A549 (cell line): ENCODE results near the gene SET. TPM values are rescaled to one million over a fixed set of nuclear protein-coding genes. Genes with fewer than 3 reads are reported as not detected.

Experiments
- ATAC-seq, 2 experiments: fragments of 200-7000 bp in 1 of 2; fragments of >200 bp in 1 of 2; cut with Nextera tagmentation in 1 of 2; cut with Tn5 transposase in 1 of 2; 3 replicates each; pipeline versions ENCODE4 v1.8.0 to v1.9.1; 2018 to 2020; ENCODE audit warnings: mild to moderate bottlenecking in 1 of 2, moderate library complexity in 1 of 2
- CTCF ChIA-PET: fragments of 300-600 bp; sonication (Branson Sonifier 250); formaldehyde crosslinking; extraction: SDS; loops from one replicate; lab custom pipeline; 2021; ENCODE audit warnings: antibody characterized with exemption, inconsistent platforms; lab: Yijun Ruan, JAX
- POLR2A ChIA-PET: fragments of 350-600 bp; formaldehyde crosslinking; extraction: SDS; loops from one replicate; lab custom pipeline; 2021; ENCODE audit warnings: antibody characterized with exemption, inconsistent platforms; lab: Yijun Ruan, JAX
- DNase-seq, 2 experiments: peaks; one replicate each; pipeline versions ENCODE4 v3.0.0 to v3.0.0-alpha.2; 2011 to 2016; ENCODE audit warnings: low read depth in 1 of 2, low spot score in 1 of 2
- FAIRE-seq: peaks from 2 replicates; lab custom pipeline; 2011; peaks lifted over from hg19 to GRCh38; lab: Jason Lieb, UNC
- H3K27ac ChIP-seq, 2 experiments: fragments of >200 bp; sonication (Bioruptor Twin); formaldehyde crosslinking; 3 replicates each; pipeline ENCODE4 v1.5.1; 2016 to 2017
- H3K4me1 ChIP-seq: fragments of >200 bp; sonication (Bioruptor Twin); formaldehyde crosslinking; 3 replicates; pipeline ENCODE4 v1.6.1; 2016
- H3K4me2 ChIP-seq: fragments of >200 bp; sonication (Bioruptor Twin); formaldehyde crosslinking; 3 replicates; pipeline ENCODE4 v1.6.1; 2016
- H3K4me3 ChIP-seq: fragments of >200 bp; sonication (Bioruptor Twin); formaldehyde crosslinking; 3 replicates; pipeline ENCODE4 v1.5.1; 2016
- H3K9me3 ChIP-seq: fragments of >200 bp; sonication (Bioruptor Twin); formaldehyde crosslinking; 3 replicates; pipeline ENCODE4 v1.6.1; 2016
- CHD4 ChIP-seq: fragments of 200-600 bp; sonication (generic); IDR thresholded peaks from 2 replicates; pipeline ENCODE4 v1.6.1; 2016; ENCODE audit warnings: antibody characterized with exemption, mild to moderate bottlenecking, borderline replicate concordance
- EHMT2 ChIP-seq: fragments of 200-600 bp; sonication (generic); IDR thresholded peaks from 2 replicates; pipeline ENCODE4 v1.6.1; 2016; ENCODE audit warnings: antibody characterized with exemption, low read depth, mild to moderate bottlenecking, moderate library complexity
- EP300 ChIP-seq, 2 experiments: fragments of >200 bp; sonication (Bioruptor Twin); formaldehyde crosslinking; IDR thresholded peaks; 2 replicates in 1 of 2; 3 replicates in 1 of 2; pipeline ENCODE4 v1.6.1; 2016 to 2017
- ESRRA ChIP-seq: fragments of 150-350 bp; IDR thresholded peaks from 2 replicates; pipeline ENCODE4 v1.6.1; 2014; ENCODE audit warnings: mild to moderate bottlenecking, low read length, borderline replicate concordance
- FOSB ChIP-seq: fragments of 250-450 bp; sonication (Bioruptor Pico); IDR thresholded peaks from 2 replicates; pipeline ENCODE4 v1.5.0; 2020; ENCODE audit warnings: mild to moderate bottlenecking, moderate library complexity
- FOXS1 ChIP-seq: fragments of 250-450 bp; sonication (Bioruptor Pico); IDR thresholded peaks from 2 replicates; pipeline ENCODE4 v1.5.0; 2020; ENCODE audit warnings: mild to moderate bottlenecking, moderate library complexity
- HOXB5 ChIP-seq: fragments of 250-450 bp; sonication (Bioruptor Pico); IDR thresholded peaks from 2 replicates; pipeline ENCODE4 v1.5.0; 2020; ENCODE audit warnings: mild to moderate bottlenecking, moderate library complexity
- JUNB ChIP-seq: fragments of >200 bp; sonication (Bioruptor Twin); formaldehyde crosslinking; IDR thresholded peaks from 2 replicates; pipeline ENCODE4 v1.6.1; 2016
- KDM1A ChIP-seq: fragments of 200-600 bp; sonication (generic); IDR thresholded peaks from 2 replicates; pipeline ENCODE4 v1.6.1; 2016; ENCODE audit warnings: low read depth, mild to moderate bottlenecking
- KDM5A ChIP-seq: fragments of 200-600 bp; sonication (generic); IDR thresholded peaks from 2 replicates; pipeline ENCODE4 v1.6.1; 2016; ENCODE audit warnings: antibody characterized with exemption, mild to moderate bottlenecking
- MAFK ChIP-seq: fragments of 450-650 bp; IDR thresholded peaks from 2 replicates; pipeline ENCODE4 v1.6.1; 2014; ENCODE audit not compliant: partially characterized antibody
- MAZ ChIP-seq: fragments of 150-350 bp; IDR thresholded peaks from 2 replicates; pipeline ENCODE4 v1.6.1; 2014; ENCODE audit warnings: antibody characterized with exemption, low read depth, low read length, borderline replicate concordance
- MYC ChIP-seq: IDR thresholded peaks from 2 replicates; pipeline ENCODE4 v1.6.1; 2012; ENCODE audit warnings: mild to moderate bottlenecking, inconsistent platforms, low read length, improper control_type of control experiment, borderline replicate concordance
- NR3C1 ChIP-seq: fragments of >200 bp; sonication (Bioruptor Twin); formaldehyde crosslinking; IDR thresholded peaks from 3 replicates; pipeline ENCODE4 v1.6.1; 2017
- POLR2A ChIP-seq: IDR thresholded peaks from 2 replicates; pipeline ENCODE4 v1.6.1; 2012; ENCODE audit warnings: mild to moderate bottlenecking, low read length
- POLR2AphosphoS2 ChIP-seq: conservative IDR thresholded peaks from 2 replicates; pipeline ENCODE4 v1.6.1; 2012; ENCODE audit warnings: low read length, improper control_type of control experiment, inconsistent platforms
- RAD21 ChIP-seq, 2 experiments: fragments of >200 bp in 1 of 2; sonication (Bioruptor Twin) in 1 of 2; formaldehyde crosslinking in 1 of 2; IDR thresholded peaks in 1 of 2; conservative IDR thresholded peaks in 1 of 2; 2 replicates in 1 of 2; 3 replicates in 1 of 2; pipeline ENCODE4 v1.6.1; 2012 to 2018; ENCODE audit warnings: inconsistent platforms in 1 of 2
- RARB ChIP-seq: fragments of 250-450 bp; sonication (Bioruptor Pico); IDR thresholded peaks from 2 replicates; pipeline ENCODE4 v1.8.0; 2021; ENCODE audit warnings: mild to moderate bottlenecking, moderate library complexity
- RCOR1 ChIP-seq: fragments of 150-350 bp; IDR thresholded peaks from 2 replicates; pipeline ENCODE4 v1.6.1; 2014; ENCODE audit warnings: antibody characterized with exemption, low read length, low read depth
- TP53 ChIP-seq: fragments of 250-450 bp; sonication (Bioruptor Pico); IDR thresholded peaks from 2 replicates; pipeline ENCODE4 v1.5.0; 2021; ENCODE audit warnings: mild to moderate bottlenecking, moderate library complexity
- WGBS: methylation state at CpG from one replicate; pipeline ENCODE4 v1.1.6; 2017; ENCODE audit errors: missing lambda C conversion rate; 5-methylcytosine and 5-hydroxymethylcytosine counted together
- polyA plus RNA-seq, 4 experiments: library from polyadenylated mRNA; depleted of rRNA in 3 of 4; stranded (reverse); fragments of >200 nt; fragmentation: RNase III in 1 of 4; extraction: RNeasy Plus Mini Kit Qiagen cat#74134 plus additional on column Dnase treatment in 1 of 4; gene quantifications; 2 replicates in 3 of 4; 3 replicates in 1 of 4; pipeline ENCODE4 v1.2.3, GENCODE V29; 2011 to 2017
- TF ChIP-seq, protein P1 (sequence below): IDR thresholded peaks from 2 replicates; pipeline ENCODE4 v1.6.1; 2012; ENCODE audit warnings: low read depth, borderline replicate concordance
- TF ChIP-seq, protein P2 (sequence below): fragments of >200 bp; sonication (Bioruptor Twin); formaldehyde crosslinking; IDR thresholded peaks from 3 replicates; pipeline ENCODE4 v1.5.1; 2016
- TF ChIP-seq, protein P3 (sequence below): fragments of 250-450 bp; sonication (Bioruptor Pico); IDR thresholded peaks from 2 replicates; pipeline ENCODE4 v1.5.0; 2020; ENCODE audit warnings: low read depth, mild to moderate bottlenecking, moderate library complexity
- TF ChIP-seq, protein P4 (sequence below): fragments of 150-350 bp; IDR thresholded peaks from 2 replicates; pipeline ENCODE4 v1.6.1; 2014; ENCODE audit warnings: low read depth, mild to moderate bottlenecking, low read length

The SET gene
- polyA plus RNA-seq, 2 of the 4 experiments (the other 2 are of a cell fraction): 518 to 538 TPM

DNA sequence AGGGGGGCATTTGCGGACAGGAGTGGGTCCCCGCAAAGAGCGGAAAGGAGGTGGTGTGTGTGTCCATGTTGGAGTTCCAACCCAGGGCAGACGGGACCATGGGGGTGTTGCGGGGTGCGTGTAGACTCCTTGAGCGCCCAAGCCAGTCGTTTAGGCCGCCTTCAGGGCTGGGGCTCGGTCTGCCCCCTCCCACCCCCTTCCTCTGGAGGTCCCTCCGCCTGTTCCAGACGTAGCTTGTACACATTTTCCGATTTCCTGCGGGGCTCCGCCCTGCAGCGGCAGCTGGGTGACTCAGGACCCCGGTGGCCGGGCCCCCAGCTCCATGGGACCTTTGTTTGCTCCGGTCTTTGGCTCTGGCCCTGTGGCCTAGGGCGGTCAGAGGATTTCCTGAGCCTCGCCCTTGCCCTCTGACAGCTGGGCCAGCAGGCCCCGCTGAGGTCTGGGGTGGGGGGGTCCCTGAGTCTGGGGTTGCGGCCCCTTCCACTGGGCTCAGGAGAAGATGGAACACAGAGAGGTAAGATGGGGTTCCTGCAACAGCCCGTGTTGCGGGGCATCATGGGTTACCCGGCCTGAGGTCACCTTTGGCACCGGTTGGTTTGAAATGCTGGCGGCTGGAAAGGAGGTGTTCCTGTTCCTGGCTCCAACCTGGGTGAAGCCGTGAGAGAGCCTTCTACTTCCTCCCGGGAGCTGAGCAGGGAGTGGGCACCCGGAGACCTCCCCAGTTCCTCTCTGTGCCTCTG lies 14.8 kb downstream of the SET start (continued):
- TF ChIP-seq ESRRA: no peak
- TF ChIP-seq KDM1A: no peak

DNA sequence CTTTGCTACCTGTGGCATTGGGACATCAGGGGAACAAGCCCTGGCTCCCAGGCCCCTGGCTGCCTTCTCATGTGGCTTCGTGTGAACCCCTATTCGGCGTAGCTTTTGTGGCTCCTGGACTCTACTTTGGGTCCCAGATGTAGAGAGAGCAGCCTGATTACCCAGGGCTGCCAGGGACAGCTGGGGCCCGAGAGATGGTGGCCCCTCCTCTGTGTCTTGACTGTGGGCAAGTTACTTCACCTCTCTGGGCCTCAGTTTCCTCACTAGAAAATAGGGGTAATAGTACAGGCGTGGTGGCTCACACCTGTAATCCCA lies 15.3 kb downstream of the SET start:
- ChIA-PET CTCF (interaction anchor here (0.5 to 4.4 kb wide), 10 partner anchors 11 to 223 kb away, joined by 3 to 14 read pairs (median 6); partner anchors contain the start of gene ENDOG), POLR2A (no interaction called here)
- no peak for FAIRE-seq

DNA sequence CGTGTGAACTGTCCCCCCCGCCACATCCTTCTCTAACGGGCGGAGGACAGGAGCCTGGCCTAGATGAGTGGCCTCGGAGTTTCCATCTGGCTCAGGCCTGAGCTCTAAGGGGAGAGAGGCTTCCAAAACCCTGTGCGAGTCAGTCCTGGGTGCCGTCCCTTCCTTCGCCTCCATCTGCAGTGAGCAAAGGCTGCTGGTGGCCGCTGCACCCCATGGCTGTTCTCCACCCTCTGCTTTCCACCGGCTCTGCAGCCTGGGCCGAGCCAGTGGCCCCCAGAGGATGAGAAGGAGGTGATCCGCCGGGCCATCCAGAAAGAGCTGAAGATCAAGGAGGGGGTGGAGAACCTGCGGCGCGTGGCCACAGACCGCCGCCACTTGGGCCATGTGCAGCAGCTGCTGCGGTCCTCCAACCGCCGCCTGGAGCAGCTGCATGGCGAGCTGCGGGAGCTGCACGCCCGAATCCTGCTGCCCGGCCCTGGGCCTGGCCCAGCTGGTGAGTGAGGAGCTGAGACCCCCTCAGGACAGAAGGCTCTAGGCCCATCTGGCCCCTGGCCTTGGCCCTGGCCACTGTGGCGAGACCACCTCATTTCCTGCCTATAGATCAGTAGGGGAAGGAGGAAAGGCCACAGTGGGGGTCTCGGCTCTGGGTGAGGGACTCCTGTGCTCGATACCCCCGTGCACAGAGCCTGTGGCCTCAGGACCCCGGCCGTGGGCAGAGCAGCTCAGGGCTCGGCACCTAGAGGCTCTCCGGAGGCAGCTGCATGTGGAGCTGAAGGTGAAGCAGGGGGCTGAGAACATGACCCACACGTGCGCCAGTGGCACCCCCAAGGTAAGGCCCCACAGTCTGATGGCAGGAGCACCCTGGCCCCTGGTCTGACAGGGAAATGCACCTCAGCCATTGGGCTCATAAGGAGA lies 16.3 kb downstream of the SET start:
- Histone ChIP-seq H3K9me3 (no peaks in the 10 kb centered on the region), H3K4me1 (peaks cover 9% of the 10 kb centered on the region; the same call in 2 of the 3 replicates), H3K27ac (no peak overlapping the region), H3K4me2 (no peak overlapping the region), H3K4me3 (no peak overlapping the region)
- ChIA-PET CTCF (interaction anchor here (1.0 to 4.4 kb wide), 9 partner anchors 8 to 222 kb away, joined by 3 to 14 read pairs (median 7); partner anchors contain the start of gene ENDOG), POLR2A (interaction anchor here (0.6 kb wide), 2 partner anchors 19 to 57 kb away, joined by 3 to 5 read pairs; no protein-coding TSS in a partner anchor)
- no peak for DNase-seq
- FAIRE-seq: no peak
- 95% methylated on average over 23 of the region's 36 CpGs for WGBS
- ATAC-seq: no peak
- TF ChIP-seq FOXS1 (CRISPR knock-in tag): no peak
- no peak for TF ChIP-seq KDM5A
- no peak for TF ChIP-seq FOSB
- no peak for TF ChIP-seq MAFK
- TF ChIP-seq CHD4: no peak
- no peak for TF ChIP-seq TP53
- TF ChIP-seq ESRRA: no peak
- TF ChIP-seq JUNB: no peak
- no peak for TF ChIP-seq NR3C1
- no peak for TF ChIP-seq RCOR1
- TF ChIP-seq, protein P1, sequence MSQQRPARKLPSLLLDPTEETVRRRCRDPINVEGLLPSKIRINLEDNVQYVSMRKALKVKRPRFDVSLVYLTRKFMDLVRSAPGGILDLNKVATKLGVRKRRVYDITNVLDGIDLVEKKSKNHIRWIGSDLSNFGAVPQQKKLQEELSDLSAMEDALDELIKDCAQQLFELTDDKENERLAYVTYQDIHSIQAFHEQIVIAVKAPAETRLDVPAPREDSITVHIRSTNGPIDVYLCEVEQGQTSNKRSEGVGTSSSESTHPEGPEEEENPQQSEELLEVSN: no peak
- no peak for TF ChIP-seq MAZ
- no peak for TF ChIP-seq HOXB5 (CRISPR knock-in tag)

More for the DNA sequence above, 15.3 kb downstream of the SET start:
- TF ChIP-seq KDM5A (no peak), HOXB5 (CRISPR knock-in tag) (no peak), MYC (no peak), POLR2A (no peak), RCOR1 (no peak), RARB (CRISPR knock-in tag) (no peak), KDM1A (no peak), POLR2AphosphoS2 (no peak), RAD21 (conservative IDR thresholded peaks at IDR 0.05 in 1 of 2, IDR thresholded peaks at IDR 0.05 in 1 of 2) (no peak), CHD4 (no peak), EP300 (IDR thresholded peaks at IDR 0.05) (no peak), TP53 (no peak), EHMT2 (no peak), MAZ (no peak), ESRRA (no peak)
- TF ChIP-seq, protein P2, sequence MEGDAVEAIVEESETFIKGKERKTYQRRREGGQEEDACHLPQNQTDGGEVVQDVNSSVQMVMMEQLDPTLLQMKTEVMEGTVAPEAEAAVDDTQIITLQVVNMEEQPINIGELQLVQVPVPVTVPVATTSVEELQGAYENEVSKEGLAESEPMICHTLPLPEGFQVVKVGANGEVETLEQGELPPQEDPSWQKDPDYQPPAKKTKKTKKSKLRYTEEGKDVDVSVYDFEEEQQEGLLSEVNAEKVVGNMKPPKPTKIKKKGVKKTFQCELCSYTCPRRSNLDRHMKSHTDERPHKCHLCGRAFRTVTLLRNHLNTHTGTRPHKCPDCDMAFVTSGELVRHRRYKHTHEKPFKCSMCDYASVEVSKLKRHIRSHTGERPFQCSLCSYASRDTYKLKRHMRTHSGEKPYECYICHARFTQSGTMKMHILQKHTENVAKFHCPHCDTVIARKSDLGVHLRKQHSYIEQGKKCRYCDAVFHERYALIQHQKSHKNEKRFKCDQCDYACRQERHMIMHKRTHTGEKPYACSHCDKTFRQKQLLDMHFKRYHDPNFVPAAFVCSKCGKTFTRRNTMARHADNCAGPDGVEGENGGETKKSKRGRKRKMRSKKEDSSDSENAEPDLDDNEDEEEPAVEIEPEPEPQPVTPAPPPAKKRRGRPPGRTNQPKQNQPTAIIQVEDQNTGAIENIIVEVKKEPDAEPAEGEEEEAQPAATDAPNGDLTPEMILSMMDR: no peak
- TF ChIP-seq, protein P3, sequence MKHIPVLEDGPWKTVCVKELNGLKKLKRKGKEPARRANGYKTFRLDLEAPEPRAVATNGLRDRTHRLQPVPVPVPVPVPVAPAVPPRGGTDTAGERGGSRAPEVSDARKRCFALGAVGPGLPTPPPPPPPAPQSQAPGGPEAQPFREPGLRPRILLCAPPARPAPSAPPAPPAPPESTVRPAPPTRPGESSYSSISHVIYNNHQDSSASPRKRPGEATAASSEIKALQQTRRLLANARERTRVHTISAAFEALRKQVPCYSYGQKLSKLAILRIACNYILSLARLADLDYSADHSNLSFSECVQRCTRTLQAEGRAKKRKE (CRISPR knock-in tag): no peak
- TF ChIP-seq, protein P4, sequence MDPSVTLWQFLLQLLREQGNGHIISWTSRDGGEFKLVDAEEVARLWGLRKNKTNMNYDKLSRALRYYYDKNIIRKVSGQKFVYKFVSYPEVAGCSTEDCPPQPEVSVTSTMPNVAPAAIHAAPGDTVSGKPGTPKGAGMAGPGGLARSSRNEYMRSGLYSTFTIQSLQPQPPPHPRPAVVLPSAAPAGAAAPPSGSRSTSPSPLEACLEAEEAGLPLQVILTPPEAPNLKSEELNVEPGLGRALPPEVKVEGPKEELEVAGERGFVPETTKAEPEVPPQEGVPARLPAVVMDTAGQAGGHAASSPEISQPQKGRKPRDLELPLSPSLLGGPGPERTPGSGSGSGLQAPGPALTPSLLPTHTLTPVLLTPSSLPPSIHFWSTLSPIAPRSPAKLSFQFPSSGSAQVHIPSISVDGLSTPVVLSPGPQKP: no peak
- Histone ChIP-seq H3K27ac (peak overlapping the region in 1 of 2 experiments; percentile 100; a peak in 2 of 6 replicates), H3K4me1 (peaks cover 9% of the 10 kb centered on the region; the same call in 2 of the 3 replicates), H3K9me3 (no peaks in the 10 kb centered on the region), H3K4me2 (no peak overlapping the region), H3K4me3 (no peak overlapping the region)
- ATAC-seq (no peak), DNase-seq (no peak)
- whole genome bisulfite sequencing: 95% methylated on average over 5 of the region's 5 CpGs
